Measurements from ENCODE around the gene ADCY3. TPM values are rescaled to one million over a fixed set of nuclear protein-coding genes. Genes with fewer than 3 reads are reported as not detected.

ADCY3 gene
- total and polyA plus RNA-seq, 9 of the 15 experiments (the other 6 are each of a cell fraction or from before 2014, with no cell fraction given): 1.5 to 54.8 (median 26.3) TPM

- no TSS peak for BruUV-seq (replicated peaks)
- ATAC-seq: peak; percentile 99
- H3K4me1 ChIP-seq (replicated peaks in 1 of 2; ENCODE audit: control insufficient read depth in 2 of 2, insufficient read depth in 2 of 2, low read length in 2 of 2): peaks cover 3 to 12% of the 10 kb centered on the region in 2 experiments; a peak in 3 of 5 replicates
- no peak overlapping the region for H3K4me3 ChIP-seq
- in situ Hi-C loops (cut with MboI): no loop called here
- H4K20me1 ChIP-seq (replicated peaks; ENCODE audit: control insufficient read depth, insufficient read depth, low read length): peaks cover 5% of the 10 kb centered on the region
- ChIA-PET POLR2A (interaction anchor here (0.6 to 0.8 kb wide), 2 partner anchors 39 to 876 kb away, joined by 3 read pairs; no protein-coding TSS in a partner anchor), CTCF (ENCODE audit: low intra/inter-chr PET ratio) (no interaction called here)
- DNase-seq (ENCODE audit: extremely low read depth in 1 of 4, low spot score in 3 of 4): peak; percentile 38 to 61 (median 41)
- H3K9me3 ChIP-seq (replicated peaks; ENCODE audit: control insufficient read depth, insufficient read depth, low read depth, low read length): no peaks in the 10 kb centered on the region
- no peaks in the 10 kb centered on the region for H3K36me3 ChIP-seq (ENCODE audit: control insufficient read depth, insufficient read depth, low read length)
- intact Hi-C loops (cut with micrococcal nuclease): no loop called here
- H3K27ac ChIP-seq (ENCODE audit: extremely low read depth, low read depth, low read length): no peak overlapping the region; the same call in 2 of the 3 replicates
- no peaks in the 10 kb centered on the region for H3K9me1 ChIP-seq (ENCODE audit: control insufficient read depth, insufficient read depth, low read length)
- peak overlapping the region; percentile 66 for H2AFZ ChIP-seq (ENCODE audit: low read depth, low read length)
- FAIRE-seq: peak; percentile 84
- H3K79me2 ChIP-seq (ENCODE audit: control insufficient read depth, insufficient read depth, low read length): peaks cover 3% of the 10 kb centered on the region; the same call in 1 of the 3 replicates
- 46% methylated on average over 8 of the region's 9 CpGs for WGBS (ENCODE audit: insufficient coverage, low coverage, missing lambda C conversion rate)
- no peaks in the 10 kb centered on the region for H3K27me3 ChIP-seq (ENCODE audit: control insufficient read depth in 2 of 2, insufficient read depth in 2 of 2, low read length in 2 of 2)
- H3K9ac ChIP-seq (ENCODE audit: insufficient read depth in 1 of 2, low read depth in 2 of 2, low read length in 2 of 2): no peak overlapping the region
- peak overlapping the region; percentile 46 for H3K4me2 ChIP-seq (ENCODE audit: insufficient read depth, low read length)
- TF ChIP-seq ATF3 (IDR thresholded peaks at IDR 0.05) (no peak), ATF3 (CRISPR knock-in tag; conservative IDR thresholded peaks at IDR 0.05) (no peak), CREM (IDR thresholded peaks at IDR 0.05; ENCODE audit: low read depth) (peak; percentile 18; the same call in 1 of the 2 replicates), SIRT6 (IDR thresholded peaks at IDR 0.05; ENCODE audit: low read depth, low read length) (no peak), CAMTA2 (CRISPR knock-in tag; conservative IDR thresholded peaks at IDR 0.05) (no peak), RREB1 (CRISPR knock-in tag; IDR thresholded peaks at IDR 0.05) (no peak), DLX4 (CRISPR knock-in tag; IDR thresholded peaks at IDR 0.05) (no peak), KLF1 (tag; IDR thresholded peaks at IDR 0.05) (no peak), ZNF445 (CRISPR knock-in tag; IDR thresholded peaks at IDR 0.05; ENCODE audit: low read depth) (no peak), POLR2G (IDR thresholded peaks at IDR 0.05; ENCODE audit: low read depth, low read length) (no peak), SNRNP70 (optimal IDR thresholded peaks at IDR 0.05; ENCODE audit: low read depth, low read length) (no peak), ZNF699 (CRISPR knock-in tag; IDR thresholded peaks at IDR 0.05; ENCODE audit: insufficient replicate concordance) (no peak), PKNOX1 (IDR thresholded peaks at IDR 0.05) (peak; percentile 24; the same call in 1 of the 2 replicates)
Observed at GRCh38 chr2:24881623-24882022, 38.4 kb downstream of the ADCY3 start.
